K562 (cell line): Measurements from ENCODE around the gene KLHDC10. TPM values are rescaled to one million over a fixed set of nuclear protein-coding genes. Genes with fewer than 3 reads are reported as not detected.
A peak's percentile ranks its signal among the peaks of the same experiment; 100 is the strongest.

Experiments
- ATAC-seq: fragments of 200-7000 bp; cut with Tn5 transposase; 3 replicates; pipeline ENCODE4 v1.9.1; 2020; ENCODE audit warnings: moderate library complexity
- BruUV-seq: library from RNA; stranded (reverse); fragments of 400-500 nt; replicated peaks from 2 replicates; lab custom pipeline; 2021; lab: Mats Ljungman, UMichigan
- CTCF ChIA-PET: fragments of 300-600 bp; formaldehyde crosslinking; extraction: SDS; loops from one replicate; lab custom pipeline; 2021; ENCODE audit warnings: low intra/inter-chr PET ratio; lab: Yijun Ruan, JAX
- POLR2A ChIA-PET: fragments of 300-600, 350-650 bp; sonication (Branson Sonifier 250); formaldehyde crosslinking; extraction: SDS; loops from one replicate; lab custom pipeline; 2021; ENCODE audit warnings: antibody characterized with exemption, inconsistent platforms; lab: Yijun Ruan, JAX
- DNase-seq, 4 experiments: peaks; one replicate each; pipeline versions ENCODE4 v3.0.0 to v3.0.0-alpha.2; 2011 to 2018; ENCODE audit warnings: low spot score in 3 of 4, mixed read lengths in 3 of 4; ENCODE audit errors: extremely low read depth in 1 of 4
- FAIRE-seq: peaks from 2 replicates; lab custom pipeline; 2011; peaks lifted over from hg19 to GRCh38; lab: Jason Lieb, UNC
- H2AFZ ChIP-seq: 2 replicates; pipeline ENCODE4 v1.6.0; 2011; ENCODE audit warnings: low read depth, low read length, control low read depth, inconsistent platforms
- H3K27ac ChIP-seq: fragments of 200-600 bp; 3 replicates; pipeline ENCODE4 v1.8.0; 2011; ENCODE audit warnings: low read depth, mild to moderate bottlenecking, control low read depth, inconsistent platforms, low read length, moderate library complexity, mixed read lengths; ENCODE audit errors: extremely low read depth
- H3K27me3 ChIP-seq, 2 experiments: fragments of 300-600 bp in 1 of 2; 2 replicates in 1 of 2; 3 replicates in 1 of 2; pipeline versions ENCODE4 v1.6.0 to v1.8.0; 2011; ENCODE audit warnings: inconsistent platforms in 2 of 2, low read length in 2 of 2, mild to moderate bottlenecking in 1 of 2, mixed read lengths in 1 of 2, moderate library complexity in 1 of 2; ENCODE audit not compliant: control insufficient read depth in 2 of 2, insufficient read depth in 2 of 2
- H3K36me3 ChIP-seq: fragments of 300-600 bp; 3 replicates; pipeline ENCODE4 v1.8.0; 2011; ENCODE audit warnings: mild to moderate bottlenecking, low read length, inconsistent platforms; ENCODE audit not compliant: control insufficient read depth, insufficient read depth
- H3K4me1 ChIP-seq, 2 experiments: fragments of 200-600 bp in 1 of 2; replicated peaks in 1 of 2; 2 replicates in 1 of 2; 3 replicates in 1 of 2; pipeline versions ENCODE4 v1.5.1 to v1.8.0; 2011; ENCODE audit warnings: inconsistent platforms in 2 of 2, low read length in 2 of 2, mild to moderate bottlenecking in 1 of 2, mixed read lengths in 1 of 2, moderate library complexity in 1 of 2; ENCODE audit not compliant: control insufficient read depth in 2 of 2, insufficient read depth in 2 of 2
- H3K4me2 ChIP-seq: 2 replicates; pipeline ENCODE4 v1.6.1; 2011; ENCODE audit warnings: low read length, control low read depth, inconsistent platforms, mixed read lengths; ENCODE audit not compliant: insufficient read depth
- H3K4me3 ChIP-seq: fragments of 200-600 bp; sonication (generic), shearing (Covaris generic); 2 replicates; pipeline ENCODE4 v1.5.1; 2016; ENCODE audit warnings: control low read depth, inconsistent platforms
- H3K79me2 ChIP-seq: fragments of 200-600 bp; 3 replicates; pipeline ENCODE4 v1.8.0; 2011; ENCODE audit warnings: low read length, inconsistent platforms; ENCODE audit not compliant: control insufficient read depth, insufficient read depth
- H3K9ac ChIP-seq, 2 experiments: 2 replicates each; pipeline versions ENCODE4 v1.6.0 to v1.6.1; 2011; ENCODE audit warnings: low read depth in 2 of 2, low read length in 2 of 2, control low read depth in 1 of 2, inconsistent platforms in 1 of 2, mild to moderate bottlenecking in 1 of 2, mixed read lengths in 1 of 2; ENCODE audit not compliant: insufficient read depth in 1 of 2
- H3K9me1 ChIP-seq: one replicate; pipeline ENCODE4 v1.6.0; 2011; ENCODE audit warnings: inconsistent platforms, mild to moderate bottlenecking, low read length, moderate library complexity; ENCODE audit not compliant: control insufficient read depth, insufficient read depth
- H3K9me3 ChIP-seq: replicated peaks from 2 replicates; pipeline ENCODE4 v1.5.1; 2011; ENCODE audit warnings: low read depth, low read length, inconsistent platforms; ENCODE audit not compliant: control insufficient read depth, insufficient read depth
- H4K20me1 ChIP-seq: replicated peaks from 2 replicates; pipeline ENCODE4 v1.6.1; 2011; ENCODE audit warnings: low read length, inconsistent platforms, mixed read lengths; ENCODE audit not compliant: control insufficient read depth, insufficient read depth
- CBFB ChIP-seq: sonication (generic); formaldehyde crosslinking; IDR thresholded peaks from 2 replicates; pipeline ENCODE4 v1.4.0; 2020; ENCODE audit warnings: mild to moderate bottlenecking, missing genetic modification reagents
- CHAMP1 ChIP-seq: fragments of 450-650 bp; IDR thresholded peaks from 2 replicates; pipeline ENCODE4 v1.6.1; 2016; ENCODE audit warnings: mild to moderate bottlenecking
- CTCFL ChIP-seq: IDR thresholded peaks from 2 replicates; pipeline ENCODE4 v1.6.1; 2011; ENCODE audit warnings: borderline replicate concordance, low read depth, mild to moderate bottlenecking, moderate library complexity, low read length; ENCODE audit not compliant: insufficient read depth, poor library complexity, severe bottlenecking
- EHMT2 ChIP-seq: fragments of 450-650 bp; IDR thresholded peaks from 2 replicates; pipeline ENCODE4 v1.6.1; 2018; ENCODE audit warnings: antibody characterized with exemption
- FOXP1 ChIP-seq: sonication (generic); formaldehyde crosslinking; IDR thresholded peaks from 2 replicates; pipeline ENCODE4 v1.8.0; 2022; ENCODE audit warnings: mild to moderate bottlenecking, missing genetic modification reagents
- LARP7 ChIP-seq: fragments of 450-650 bp; IDR thresholded peaks from 2 replicates; pipeline ENCODE4 v1.6.1; 2016
- OTX1 ChIP-seq: fragments of 450-650 bp; formaldehyde crosslinking; IDR thresholded peaks from 2 replicates; pipeline ENCODE4 v1.4.0; 2022; ENCODE audit warnings: mild to moderate bottlenecking
- PML ChIP-seq: IDR thresholded peaks from 2 replicates; pipeline ENCODE4 v1.6.1; 2012; ENCODE audit warnings: low read length, inconsistent platforms
- ZNF146 ChIP-seq: IDR thresholded peaks from one replicate; pipeline ENCODE4 v1.6.1; 2018; ENCODE audit warnings: missing compliant biosample characterization; ENCODE audit not compliant: unreplicated experiment
- ZNF217 ChIP-seq: sonication (generic); formaldehyde crosslinking; IDR thresholded peaks from 2 replicates; pipeline ENCODE4 v1.8.0; 2022; ENCODE audit warnings: mild to moderate bottlenecking, missing genetic modification reagents
- WGBS: fragments of 100-300 bp; shearing (Covaris generic); methylation state at CpG from one replicate; pipeline ENCODE4 v1.1.6; 2016; ENCODE audit warnings: low coverage, mixed read lengths; ENCODE audit not compliant: insufficient coverage; ENCODE audit errors: missing lambda C conversion rate; 5-methylcytosine and 5-hydroxymethylcytosine counted together
- in situ Hi-C: fragments of 300-500 bp; cut with MboI; formaldehyde crosslinking; loops from 4 replicates; pipeline ENCODE4 v1.15.0; 2018; ENCODE audit warnings: inconsistent platforms, mixed read lengths
- intact Hi-C: fragments of 100-400 bp; cut with micrococcal nuclease; formaldehyde crosslinking; loops from 2 replicates; pipeline ENCODE4 v1.14.2; 2022
- polyA plus RNA-seq, 8 experiments: library from polyadenylated mRNA; depleted of rRNA in 4 of 8; stranded (reverse) in 5 of 8; unstranded in 3 of 8; fragments of >200 nt; fragmentation: Nextera tagmentation in 2 of 8; fragmentation: Illumina TruSeq in 1 of 8; extraction: Ambion mirVana in 2 of 8; extraction: Trizol in 1 of 8; gene quantifications; 2 replicates each; pipeline versions ENCODE4 v1.2.1 to v1.2.3, GENCODE V29; 2011 to 2014; ENCODE audit warnings: inconsistent platforms in 1 of 8, missing spikeins in 1 of 8
- total RNA-seq, 7 experiments: library from RNA; depleted of rRNA in 6 of 7; stranded (reverse); fragments of >200 nt in 6 of 7; fragmentation: Illumina TruSeq in 2 of 7; extraction: Trizol in 2 of 7; gene quantifications; 2 replicates each; pipeline versions ENCODE4 v1.2.1 to v1.2.3, GENCODE V29; 2011 to 2021; ENCODE audit warnings: low replicate concordance in 1 of 7
- TF ChIP-seq, protein P1 (sequence below), 2 experiments: fragments of 450-650 bp in 1 of 2; sonication (generic) in 1 of 2; formaldehyde crosslinking; conservative IDR thresholded peaks; 2 replicates each; pipeline versions ENCODE4 v1.4.0 to v1.8.1; 2020 to 2022; ENCODE audit warnings: mild to moderate bottlenecking in 1 of 2, missing genetic modification reagents in 1 of 2
- TF ChIP-seq, protein P2 (sequence below): fragments of 250-450 bp; sonication (Bioruptor Pico); IDR thresholded peaks from 2 replicates; pipeline ENCODE4 v1.8.0; 2022; ENCODE audit warnings: moderate library complexity, mild to moderate bottlenecking, inconsistent platforms

KLHDC10 gene
- total and polyA plus RNA-seq, 9 of the 15 experiments (the other 6 are each of a cell fraction or from before 2014, with no cell fraction given) = 9.8 to 80.5 (median 31.4) TPM

- TF ChIP-seq CTCFL = no peak
- TF ChIP-seq FOXP1 (CRISPR knock-in tag) = 0 out of 2 replicates have a peak, but pooled peaks have one; percentile 2
- TF ChIP-seq, all 486 proteins: peak for 4
Measured at GRCh38 chr7:130134726-130135125, 64.4 kb downstream of the KLHDC10 start (continued).

DNA sequence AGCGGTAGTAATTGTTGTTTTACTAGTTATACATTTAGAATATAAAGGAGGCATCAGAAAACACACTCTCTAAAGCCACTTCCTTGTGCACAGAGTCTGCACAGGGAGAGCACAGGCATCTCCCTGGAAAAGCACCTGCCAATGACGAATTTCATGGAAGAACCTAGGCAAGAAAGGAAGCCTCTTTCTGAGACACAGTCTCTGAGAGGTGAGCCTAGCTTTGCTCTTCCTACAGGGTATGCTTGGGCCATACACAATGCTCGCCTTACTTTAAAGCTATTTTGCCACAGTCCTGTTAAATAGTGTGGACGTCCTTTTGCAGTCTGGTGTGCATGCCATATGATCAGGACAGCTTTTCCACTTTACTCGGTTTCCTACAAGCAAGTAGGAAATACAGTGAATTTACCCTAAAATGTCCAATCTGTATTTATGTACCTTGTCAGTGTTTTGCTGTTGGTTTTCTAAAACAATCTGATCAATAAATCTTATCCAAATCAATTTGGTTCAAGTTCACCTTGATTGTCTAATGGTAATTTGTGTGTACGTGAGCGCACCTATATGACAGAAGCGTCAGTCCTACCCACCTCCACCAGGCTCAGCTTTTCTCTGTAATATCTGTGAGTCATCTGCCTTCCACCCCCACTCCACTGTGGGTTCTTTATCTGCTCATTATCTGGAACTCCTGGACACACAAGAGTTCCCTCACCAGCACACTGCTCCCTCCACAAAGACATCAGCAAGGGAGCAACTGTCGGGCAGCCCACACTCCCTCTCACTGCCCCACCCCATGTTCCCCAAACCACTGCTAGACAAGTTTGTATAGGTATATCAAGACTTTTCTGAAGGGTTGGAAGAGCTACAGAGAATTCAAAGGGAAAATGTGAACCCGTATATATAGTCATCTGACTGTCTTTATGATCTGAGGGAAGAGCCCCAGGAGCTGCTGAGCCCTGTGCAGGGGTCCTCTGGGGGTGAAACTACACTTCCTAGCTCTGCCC is 65.2 kb downstream of the KLHDC10 start:
- peak overlapping the region; percentile 70 for H3K4me2 ChIP-seq
- peak overlapping the region; percentile 46 for H2AFZ ChIP-seq
- peak overlapping the region; percentile 23 to 59; a peak in 3 of 4 replicates for H3K9ac ChIP-seq
- WGBS = 8% methylated on average over 10 of the region's 10 CpGs
- peak; percentile 87 for ATAC-seq
- FAIRE-seq = peak; percentile 93
- POLR2A ChIA-PET = interaction anchor here (0.9 to 5.5 kb wide), 7 partner anchors 17 to 70 kb away, joined by 3 to 48 read pairs (median 4); partner anchors contain the start of gene TMEM209
- in situ Hi-C loops (no loop called here), intact Hi-C loops (loop anchor here (1.0 to 2.0 kb wide), 2 partner anchors 65 to 69 kb away; partner anchors contain the start of genes KLHDC10 and TMEM209)
- no peaks in the 10 kb centered on the region for H4K20me1 ChIP-seq
- H3K27me3 ChIP-seq = no peaks in the 10 kb centered on the region
- peaks cover 38 to 73% of the 10 kb centered on the region in 2 experiments for H3K4me1 ChIP-seq
- H3K9me3 ChIP-seq = no peaks in the 10 kb centered on the region
- H3K36me3 ChIP-seq = peaks cover 82% of the 10 kb centered on the region
- no peaks in the 10 kb centered on the region for H3K9me1 ChIP-seq
- peaks cover 36% of the 10 kb centered on the region; the same call in 2 of the 3 replicates for H3K79me2 ChIP-seq
- CTCF ChIA-PET = interaction anchor here (0.6 kb wide), 1 partner anchor 107 kb away, joined by 3 read pairs; no protein-coding TSS in a partner anchor
- DNase-seq = peak; percentile 92 to 98 (median 95)
- H3K27ac ChIP-seq = peak overlapping the region; percentile 89
- no peak overlapping the region for H3K4me3 ChIP-seq
- BruUV-seq = no TSS peak
- TF ChIP-seq CBFB (no peak), PML (peak; percentile 42; the same call in 1 of the 2 replicates), LARP7 (no peak), CHAMP1 (peak; percentile 40; the same call in 1 of the 2 replicates), ZNF217 (no peak), ZNF146 (no peak), EHMT2 (peak; percentile 78), OTX1 (CRISPR knock-in tag) (no peak)
- TF ChIP-seq, protein P1, sequence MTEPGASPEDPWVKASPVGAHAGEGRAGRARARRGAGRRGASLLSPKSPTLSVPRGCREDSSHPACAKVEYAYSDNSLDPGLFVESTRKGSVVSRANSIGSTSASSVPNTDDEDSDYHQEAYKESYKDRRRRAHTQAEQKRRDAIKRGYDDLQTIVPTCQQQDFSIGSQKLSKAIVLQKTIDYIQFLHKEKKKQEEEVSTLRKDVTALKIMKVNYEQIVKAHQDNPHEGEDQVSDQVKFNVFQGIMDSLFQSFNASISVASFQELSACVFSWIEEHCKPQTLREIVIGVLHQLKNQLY (CRISPR knock-in tag; conservative IDR thresholded peaks at IDR 0.05) = no peak
- TF ChIP-seq, protein P2, sequence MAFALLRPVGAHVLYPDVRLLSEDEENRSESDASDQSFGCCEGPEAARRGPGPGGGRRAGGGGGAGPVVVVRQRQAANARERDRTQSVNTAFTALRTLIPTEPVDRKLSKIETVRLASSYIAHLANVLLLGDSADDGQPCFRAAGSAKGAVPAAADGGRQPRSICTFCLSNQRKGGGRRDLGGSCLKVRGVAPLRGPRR (CRISPR knock-in tag) = no peak
